HepG2 (cell line): ENCODE measurements around the gene ZKSCAN3. TPM values are rescaled to one million over a fixed set of nuclear protein-coding genes. Genes with fewer than 3 reads are reported as not detected.

Source experiments
- CCAR2 ChIP-seq: fragments of 200-400 bp; formaldehyde crosslinking; optimal IDR thresholded peaks from 2 replicates; pipeline ENCODE3; 2018; ENCODE audit warnings: low read depth, mild to moderate bottlenecking, low read length, moderate library complexity
- DR1 ChIP-seq: sonication (generic); formaldehyde crosslinking; IDR thresholded peaks from 2 replicates; pipeline ENCODE4 v1.8.0; 2021; ENCODE audit warnings: mild to moderate bottlenecking, missing genetic modification reagents, inconsistent platforms
- FOXP4 ChIP-seq: sonication (generic); formaldehyde crosslinking; IDR thresholded peaks from 2 replicates; pipeline ENCODE4 v1.4.0; 2020; ENCODE audit warnings: missing genetic modification reagents
- NAIF1 ChIP-seq: sonication (generic); formaldehyde crosslinking; IDR thresholded peaks from 2 replicates; pipeline ENCODE4 v1.5.0; 2020; ENCODE audit warnings: mild to moderate bottlenecking, missing genetic modification reagents, borderline replicate concordance
- NFAT5 ChIP-seq: sonication (generic); formaldehyde crosslinking; IDR thresholded peaks from 2 replicates; pipeline ENCODE4 v1.4.0; 2020; ENCODE audit warnings: missing genetic modification reagents
- NKX3-1 ChIP-seq: sonication (generic); formaldehyde crosslinking; IDR thresholded peaks from 2 replicates; pipeline ENCODE4 v1.5.0; 2020; ENCODE audit warnings: missing genetic modification reagents
- PAXIP1 ChIP-seq: sonication (generic); formaldehyde crosslinking; conservative IDR thresholded peaks from 2 replicates; pipeline ENCODE4 v1.4.0; 2020; ENCODE audit warnings: mild to moderate bottlenecking, missing genetic modification reagents, moderate library complexity
- PCBP1 ChIP-seq: fragments of 200-400 bp; formaldehyde crosslinking; IDR thresholded peaks from 2 replicates; pipeline ENCODE4 v1.6.1; 2017; ENCODE audit warnings: mild to moderate bottlenecking, low read depth, low read length, borderline replicate concordance
- RAD21 ChIP-seq: fragments of 450-650 bp; formaldehyde crosslinking; IDR thresholded peaks from 2 replicates; pipeline ENCODE4 v1.5.0; 2020; ENCODE audit warnings: mild to moderate bottlenecking
- THAP11 ChIP-seq: IDR thresholded peaks from 2 replicates; pipeline ENCODE4 v1.6.1; 2016; ENCODE audit warnings: missing biosample characterization, missing genetic modification reagents
- UBTF ChIP-seq: sonication (generic); formaldehyde crosslinking; IDR thresholded peaks from 2 replicates; pipeline ENCODE4 v1.4.0; 2020; ENCODE audit warnings: mild to moderate bottlenecking, missing genetic modification reagents
- ZBTB7B ChIP-seq: sonication (generic); formaldehyde crosslinking; IDR thresholded peaks from 2 replicates; pipeline ENCODE4 v1.4.0; 2020; ENCODE audit warnings: missing genetic modification reagents
- ZNF337 ChIP-seq: sonication (generic); formaldehyde crosslinking; IDR thresholded peaks from 2 replicates; pipeline ENCODE4 v1.5.1; 2020; ENCODE audit warnings: missing genetic modification reagents, low read depth, mild to moderate bottlenecking, borderline replicate concordance
- ZNF772 ChIP-seq: sonication (generic); formaldehyde crosslinking; IDR thresholded peaks from 2 replicates; pipeline ENCODE4 v1.5.0; 2020; ENCODE audit warnings: mild to moderate bottlenecking, missing genetic modification reagents
- polyA plus RNA-seq, 8 experiments: library from polyadenylated mRNA; depleted of rRNA in 3 of 8; stranded (reverse) in 7 of 8; unstranded in 1 of 8; fragments of >200 nt; fragmentation: Illumina TruSeq in 4 of 8; extraction: Trizol in 4 of 8; gene quantifications; 2 replicates each; pipeline versions ENCODE4 v1.2.1 to v1.2.3, GENCODE V29; 2011 to 2016; ENCODE audit warnings: low read depth in 4 of 8, missing spikeins in 1 of 8, mixed read lengths in 1 of 8; ENCODE audit not compliant: insufficient read depth in 1 of 8
- total RNA-seq, 5 experiments: library from RNA; depleted of rRNA; stranded (reverse); fragments of >200 nt; fragmentation: Illumina TruSeq; extraction: Trizol; gene quantifications; 2 replicates each; pipeline ENCODE4 v1.2.3, GENCODE V29; 2016; ENCODE audit warnings: low read depth in 1 of 5

ZKSCAN3 gene
- total and polyA plus RNA-seq, 2 of the 13 experiments (the other 11 are each of a cell fraction or from before 2014, with no cell fraction given): 3.3 to 7.4 TPM

- TF ChIP-seq NFAT5 (CRISPR knock-in tag) (0 out of 2 replicates have a peak, but pooled peaks have one; percentile 51), FOXP4 (CRISPR knock-in tag) (peak; percentile 61; the same call in 1 of the 2 replicates), ZBTB7B (0 out of 2 replicates have a peak, but pooled peaks have one; percentile 23), ZNF772 (peak; percentile 49), NAIF1 (CRISPR knock-in tag) (no peak), THAP11 (CRISPR knock-in tag) (peak; percentile 33; the same call in 1 of the 2 replicates), NKX3-1 (CRISPR knock-in tag) (no peak), ZNF337 (CRISPR knock-in tag) (no peak), CCAR2 (no peak), RAD21 (CRISPR knock-in tag) (peak; percentile 81), UBTF (CRISPR knock-in tag) (peak; percentile 23), DR1 (CRISPR knock-in tag) (peak; percentile 48; the same call in 1 of the 2 replicates), PAXIP1 (CRISPR knock-in tag) (0 out of 2 replicates have a peak, but pooled peaks have one; percentile 26), PCBP1 (no peak)
Observed at GRCh38 chr6:28355743-28356665, 6.3 kb downstream of the ZKSCAN3 start (continued).
